ENCODE measurements around the gene SYNDIG1.

Gene SYNDIG1

DNA sequence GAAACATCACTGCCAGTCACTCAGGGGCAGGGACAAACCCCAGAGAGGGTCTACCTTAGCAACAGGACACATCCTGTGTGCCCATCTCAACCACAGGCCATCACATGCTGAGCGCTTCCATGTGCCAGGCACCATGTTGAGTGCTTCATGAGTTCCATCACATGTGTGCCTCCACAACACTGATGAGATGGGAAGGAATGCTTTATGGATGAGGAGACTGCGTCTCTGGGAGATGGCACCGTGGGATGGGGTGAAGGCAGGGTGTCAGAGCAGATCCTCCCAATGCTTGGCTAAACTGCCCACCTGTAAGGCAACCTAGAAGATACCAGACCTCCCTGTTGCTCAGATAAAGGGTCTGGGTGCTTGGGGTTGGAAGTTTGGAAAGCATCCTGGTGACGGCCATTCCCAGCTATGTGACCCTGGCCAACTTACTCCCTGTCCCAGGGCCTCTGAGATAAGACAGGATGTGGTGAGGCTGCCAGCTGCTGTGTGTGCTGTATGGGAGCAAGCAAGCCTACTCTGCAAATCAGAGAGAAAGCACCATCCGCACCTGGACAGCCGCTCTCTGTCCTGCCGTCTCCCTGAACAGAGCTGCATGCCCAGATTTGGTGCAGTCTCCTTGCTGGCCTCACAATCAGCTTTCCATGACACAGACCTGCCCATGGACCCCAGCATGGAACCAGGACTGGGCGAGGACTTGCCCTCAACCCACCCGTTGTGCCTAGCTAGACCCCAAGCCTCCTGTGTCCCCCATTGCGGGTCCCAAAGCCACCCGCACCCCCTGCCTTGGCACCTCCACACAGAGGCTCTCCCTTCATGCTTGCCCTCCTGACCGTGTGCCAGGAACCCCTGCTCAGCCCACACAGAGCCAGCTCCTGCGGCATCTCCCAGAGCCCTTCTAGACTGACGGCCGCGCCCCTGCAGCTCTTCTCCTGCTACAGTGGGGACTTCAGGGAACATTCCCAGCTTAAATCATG lies 143.7 kb downstream of the SYNDIG1 start:
- Histone ChIP-seq H3K4me3 (replicated peaks; ENCODE audit: insufficient read depth, low read length) (no peak overlapping the region), H3K27me3 (ENCODE audit: insufficient read depth, poor library complexity, severe bottlenecking) (no peaks in the 10 kb centered on the region), H3K27ac (replicated peaks) (no peak overlapping the region)
- TF ChIP-seq POLR2AphosphoS5 (IDR thresholded peaks at IDR 0.05; ENCODE audit: low read depth): no peak
- no peak for DNase-seq (ENCODE audit: low read depth in 1 of 2, low spot score in 1 of 2)

- Histone ChIP-seq H3K27ac (replicated peaks) (no peak overlapping the region), H3K4me3 (replicated peaks; ENCODE audit: insufficient read depth, low read length) (no peak overlapping the region), H3K27me3 (ENCODE audit: insufficient read depth, poor library complexity, severe bottlenecking) (no peaks in the 10 kb centered on the region)
- TF ChIP-seq, protein P1, sequence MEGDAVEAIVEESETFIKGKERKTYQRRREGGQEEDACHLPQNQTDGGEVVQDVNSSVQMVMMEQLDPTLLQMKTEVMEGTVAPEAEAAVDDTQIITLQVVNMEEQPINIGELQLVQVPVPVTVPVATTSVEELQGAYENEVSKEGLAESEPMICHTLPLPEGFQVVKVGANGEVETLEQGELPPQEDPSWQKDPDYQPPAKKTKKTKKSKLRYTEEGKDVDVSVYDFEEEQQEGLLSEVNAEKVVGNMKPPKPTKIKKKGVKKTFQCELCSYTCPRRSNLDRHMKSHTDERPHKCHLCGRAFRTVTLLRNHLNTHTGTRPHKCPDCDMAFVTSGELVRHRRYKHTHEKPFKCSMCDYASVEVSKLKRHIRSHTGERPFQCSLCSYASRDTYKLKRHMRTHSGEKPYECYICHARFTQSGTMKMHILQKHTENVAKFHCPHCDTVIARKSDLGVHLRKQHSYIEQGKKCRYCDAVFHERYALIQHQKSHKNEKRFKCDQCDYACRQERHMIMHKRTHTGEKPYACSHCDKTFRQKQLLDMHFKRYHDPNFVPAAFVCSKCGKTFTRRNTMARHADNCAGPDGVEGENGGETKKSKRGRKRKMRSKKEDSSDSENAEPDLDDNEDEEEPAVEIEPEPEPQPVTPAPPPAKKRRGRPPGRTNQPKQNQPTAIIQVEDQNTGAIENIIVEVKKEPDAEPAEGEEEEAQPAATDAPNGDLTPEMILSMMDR (IDR thresholded peaks at IDR 0.05; ENCODE audit: insufficient read depth, low read length): no peak
- TF ChIP-seq, protein P2, sequence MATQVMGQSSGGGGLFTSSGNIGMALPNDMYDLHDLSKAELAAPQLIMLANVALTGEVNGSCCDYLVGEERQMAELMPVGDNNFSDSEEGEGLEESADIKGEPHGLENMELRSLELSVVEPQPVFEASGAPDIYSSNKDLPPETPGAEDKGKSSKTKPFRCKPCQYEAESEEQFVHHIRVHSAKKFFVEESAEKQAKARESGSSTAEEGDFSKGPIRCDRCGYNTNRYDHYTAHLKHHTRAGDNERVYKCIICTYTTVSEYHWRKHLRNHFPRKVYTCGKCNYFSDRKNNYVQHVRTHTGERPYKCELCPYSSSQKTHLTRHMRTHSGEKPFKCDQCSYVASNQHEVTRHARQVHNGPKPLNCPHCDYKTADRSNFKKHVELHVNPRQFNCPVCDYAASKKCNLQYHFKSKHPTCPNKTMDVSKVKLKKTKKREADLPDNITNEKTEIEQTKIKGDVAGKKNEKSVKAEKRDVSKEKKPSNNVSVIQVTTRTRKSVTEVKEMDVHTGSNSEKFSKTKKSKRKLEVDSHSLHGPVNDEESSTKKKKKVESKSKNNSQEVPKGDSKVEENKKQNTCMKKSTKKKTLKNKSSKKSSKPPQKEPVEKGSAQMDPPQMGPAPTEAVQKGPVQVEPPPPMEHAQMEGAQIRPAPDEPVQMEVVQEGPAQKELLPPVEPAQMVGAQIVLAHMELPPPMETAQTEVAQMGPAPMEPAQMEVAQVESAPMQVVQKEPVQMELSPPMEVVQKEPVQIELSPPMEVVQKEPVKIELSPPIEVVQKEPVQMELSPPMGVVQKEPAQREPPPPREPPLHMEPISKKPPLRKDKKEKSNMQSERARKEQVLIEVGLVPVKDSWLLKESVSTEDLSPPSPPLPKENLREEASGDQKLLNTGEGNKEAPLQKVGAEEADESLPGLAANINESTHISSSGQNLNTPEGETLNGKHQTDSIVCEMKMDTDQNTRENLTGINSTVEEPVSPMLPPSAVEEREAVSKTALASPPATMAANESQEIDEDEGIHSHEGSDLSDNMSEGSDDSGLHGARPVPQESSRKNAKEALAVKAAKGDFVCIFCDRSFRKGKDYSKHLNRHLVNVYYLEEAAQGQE (IDR thresholded peaks at IDR 0.05; ENCODE audit: insufficient replicate concordance, low read depth): no peak
- DNase-seq (ENCODE audit: low read depth in 1 of 2, low spot score in 1 of 2): no peak
Observed at GRCh38 chr20:24614341-24614740, 144.9 kb downstream of the SYNDIG1 start.

DNA sequence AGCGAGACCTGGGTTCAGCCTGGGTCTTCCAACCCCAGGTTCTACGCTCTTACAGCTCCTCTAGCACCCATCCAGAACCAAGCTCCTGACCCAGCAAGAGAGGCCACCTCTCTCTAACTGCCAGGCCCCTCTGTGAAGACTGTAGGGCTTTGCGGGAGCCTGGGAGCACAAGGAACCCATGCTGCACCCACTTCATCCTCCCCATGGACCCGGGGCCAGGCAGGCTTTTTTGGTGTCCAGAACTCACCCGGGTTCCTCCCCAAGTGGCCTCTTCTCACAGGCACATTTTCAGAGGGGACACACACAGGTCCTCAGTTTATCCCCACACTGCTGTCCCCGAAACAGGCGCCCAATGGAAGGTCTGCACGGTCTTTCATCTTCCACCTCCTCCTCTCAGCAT lies 145.9 kb downstream of the SYNDIG1 start:
- DNase-seq (ENCODE audit: low read depth in 1 of 2, low spot score in 1 of 2): no peak
- Histone ChIP-seq H3K27me3 (ENCODE audit: insufficient read depth, poor library complexity, severe bottlenecking) (no peaks in the 10 kb centered on the region), H3K27ac (replicated peaks) (no peak overlapping the region), H3K4me3 (replicated peaks; ENCODE audit: insufficient read depth, low read length) (no peak overlapping the region)
- no peak for TF ChIP-seq POLR2AphosphoS5 (IDR thresholded peaks at IDR 0.05; ENCODE audit: low read depth)
- no peak for TF ChIP-seq SPI1 (IDR thresholded peaks at IDR 0.05; ENCODE audit: borderline replicate concordance, low read depth)
- TF ChIP-seq, protein P1 (IDR thresholded peaks at IDR 0.05; ENCODE audit: insufficient read depth, low read length): no peak
- TF ChIP-seq, protein P2 (IDR thresholded peaks at IDR 0.05; ENCODE audit: insufficient replicate concordance, low read depth): no peak
- no peak for TF ChIP-seq GABPA (IDR thresholded peaks at IDR 0.05; ENCODE audit: low read depth)

DNA sequence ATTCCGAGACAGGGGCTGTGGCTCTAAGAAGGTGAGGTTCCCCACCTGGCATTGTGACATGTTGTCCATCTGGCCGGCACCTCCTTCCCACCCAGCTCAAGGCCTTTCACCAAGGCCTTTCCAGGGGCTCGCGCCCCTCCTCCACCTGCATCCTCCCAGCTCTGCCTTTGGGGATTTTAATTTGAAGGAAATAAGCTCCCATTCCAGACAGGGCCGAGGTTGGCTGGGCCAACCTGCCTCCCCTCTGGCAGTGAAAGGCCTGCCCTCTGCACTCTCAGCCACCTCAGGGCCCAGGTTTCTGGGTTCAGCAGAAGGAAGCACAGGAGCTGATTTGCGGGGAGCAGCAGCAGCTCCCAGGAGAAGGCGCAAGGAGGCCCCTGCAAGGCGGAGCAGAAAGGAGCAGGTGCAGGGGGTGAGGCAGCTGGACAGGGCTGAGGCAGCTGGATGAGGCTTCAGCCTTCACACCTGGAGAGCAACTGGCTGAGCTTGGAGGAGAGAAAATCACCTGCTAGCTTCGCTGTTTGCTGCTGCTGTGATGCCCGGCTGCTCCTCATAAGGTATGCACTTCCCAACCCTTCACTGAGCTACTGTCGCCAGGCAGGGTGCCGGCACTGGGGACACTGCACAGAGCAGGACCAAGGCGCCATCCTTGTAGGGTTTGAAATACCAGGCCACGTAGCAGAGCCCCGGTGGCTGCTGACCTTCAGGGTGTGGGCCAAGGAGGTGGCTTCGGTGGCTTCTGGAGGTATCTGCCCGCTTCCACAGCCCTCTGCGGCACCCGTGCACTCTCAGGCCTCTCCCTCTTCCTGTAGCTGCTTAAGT lies 147.0 kb downstream of the SYNDIG1 start:
- Histone ChIP-seq H3K27ac (replicated peaks) (no peak overlapping the region), H3K27me3 (ENCODE audit: insufficient read depth, poor library complexity, severe bottlenecking) (no peaks in the 10 kb centered on the region), H3K4me3 (replicated peaks; ENCODE audit: insufficient read depth, low read length) (no peak overlapping the region)
- TF ChIP-seq SPI1 (IDR thresholded peaks at IDR 0.05; ENCODE audit: borderline replicate concordance, low read depth) (no peak), POLR2AphosphoS5 (IDR thresholded peaks at IDR 0.05; ENCODE audit: low read depth) (no peak), GABPA (IDR thresholded peaks at IDR 0.05; ENCODE audit: low read depth) (no peak)
- TF ChIP-seq, protein P2 (IDR thresholded peaks at IDR 0.05; ENCODE audit: insufficient replicate concordance, low read depth): no peak
- TF ChIP-seq, protein P1 (IDR thresholded peaks at IDR 0.05; ENCODE audit: insufficient read depth, low read length): no peak
- no peak for DNase-seq (ENCODE audit: low read depth in 1 of 2, low spot score in 1 of 2)
